Sigmoid colon (tissue), 3 donors: ENCODE measurements around the gene LMAN2.

Source experiments
- CTCF ChIP-seq, 4 experiments: fragments of 450-650 bp in 3 of 4; fragments of 200-600 bp in 1 of 4; IDR thresholded peaks; one replicate each; pipeline ENCODE4 v1.5.1; 2016 to 2019; ENCODE audit warnings: antibody characterized with exemption in 4 of 4, mild to moderate bottlenecking in 3 of 4, moderate library complexity in 2 of 4
- POLR2A ChIP-seq, 2 donors: fragments of 450-650 bp; IDR thresholded peaks; one replicate each; pipeline ENCODE4 v1.6.1; 2016; ENCODE audit warnings: antibody characterized with exemption in 2 of 2, mild to moderate bottlenecking in 2 of 2, moderate library complexity in 2 of 2

GRCh38 chr5:177368869-177369644 lies 17.6 kb upstream of the LMAN2 start:
- TF ChIP-seq POLR2A (IDR thresholded peaks at IDR 0.05) (no peak), CTCF (IDR thresholded peaks at IDR 0.05) (peak in 3 of 4 experiments; percentile 21 to 52 (median 46))
